Measurements from ENCODE around the gene C12orf42.

DNA sequence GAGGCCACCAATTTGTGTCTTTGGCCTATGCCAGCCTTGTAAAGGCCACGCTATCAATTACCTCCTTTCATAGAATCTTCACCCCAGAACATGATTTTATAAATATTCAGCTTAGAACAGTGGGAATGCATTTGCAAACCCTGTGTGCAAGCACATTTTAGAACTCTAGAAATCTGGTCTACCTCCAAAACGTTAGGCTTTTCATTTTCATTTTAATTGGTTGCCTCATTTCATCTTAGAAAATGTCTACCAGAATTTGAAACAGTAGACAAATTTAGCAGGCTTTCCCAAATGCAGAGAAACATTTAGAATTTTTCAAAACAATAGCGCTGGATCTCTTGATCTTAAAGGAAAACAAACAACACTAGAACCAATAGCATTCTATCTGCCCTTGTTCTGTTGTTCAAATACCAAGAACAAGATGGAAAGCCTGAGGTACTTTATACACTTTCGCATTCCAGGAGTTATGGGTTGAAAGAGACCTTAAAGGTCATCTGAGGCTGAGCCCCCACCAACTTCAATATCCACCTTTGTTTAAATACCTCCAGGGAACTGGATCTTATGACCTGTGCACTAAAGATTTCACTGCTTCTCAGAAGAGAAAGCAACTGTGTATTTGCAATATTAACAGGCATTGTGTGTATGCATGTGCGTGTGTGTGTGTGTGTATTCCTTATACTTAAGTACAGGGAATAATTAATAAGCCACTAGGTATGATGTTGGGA is 185.1 kb downstream of the C12orf42 start:
- TF ChIP-seq, protein P1, sequence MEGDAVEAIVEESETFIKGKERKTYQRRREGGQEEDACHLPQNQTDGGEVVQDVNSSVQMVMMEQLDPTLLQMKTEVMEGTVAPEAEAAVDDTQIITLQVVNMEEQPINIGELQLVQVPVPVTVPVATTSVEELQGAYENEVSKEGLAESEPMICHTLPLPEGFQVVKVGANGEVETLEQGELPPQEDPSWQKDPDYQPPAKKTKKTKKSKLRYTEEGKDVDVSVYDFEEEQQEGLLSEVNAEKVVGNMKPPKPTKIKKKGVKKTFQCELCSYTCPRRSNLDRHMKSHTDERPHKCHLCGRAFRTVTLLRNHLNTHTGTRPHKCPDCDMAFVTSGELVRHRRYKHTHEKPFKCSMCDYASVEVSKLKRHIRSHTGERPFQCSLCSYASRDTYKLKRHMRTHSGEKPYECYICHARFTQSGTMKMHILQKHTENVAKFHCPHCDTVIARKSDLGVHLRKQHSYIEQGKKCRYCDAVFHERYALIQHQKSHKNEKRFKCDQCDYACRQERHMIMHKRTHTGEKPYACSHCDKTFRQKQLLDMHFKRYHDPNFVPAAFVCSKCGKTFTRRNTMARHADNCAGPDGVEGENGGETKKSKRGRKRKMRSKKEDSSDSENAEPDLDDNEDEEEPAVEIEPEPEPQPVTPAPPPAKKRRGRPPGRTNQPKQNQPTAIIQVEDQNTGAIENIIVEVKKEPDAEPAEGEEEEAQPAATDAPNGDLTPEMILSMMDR (IDR thresholded peaks at IDR 0.05), result no peak
- no peak for TF ChIP-seq POLR2A (IDR thresholded peaks at IDR 0.05)
